Retina (tissue), 1 donor: ENCODE data around the gene ADD3.

ENCODE experiments used
- DNase-seq: peaks from one replicate; pipeline ENCODE4 v3.0.0-alpha.2; 2016

Gene ADD3

DNA sequence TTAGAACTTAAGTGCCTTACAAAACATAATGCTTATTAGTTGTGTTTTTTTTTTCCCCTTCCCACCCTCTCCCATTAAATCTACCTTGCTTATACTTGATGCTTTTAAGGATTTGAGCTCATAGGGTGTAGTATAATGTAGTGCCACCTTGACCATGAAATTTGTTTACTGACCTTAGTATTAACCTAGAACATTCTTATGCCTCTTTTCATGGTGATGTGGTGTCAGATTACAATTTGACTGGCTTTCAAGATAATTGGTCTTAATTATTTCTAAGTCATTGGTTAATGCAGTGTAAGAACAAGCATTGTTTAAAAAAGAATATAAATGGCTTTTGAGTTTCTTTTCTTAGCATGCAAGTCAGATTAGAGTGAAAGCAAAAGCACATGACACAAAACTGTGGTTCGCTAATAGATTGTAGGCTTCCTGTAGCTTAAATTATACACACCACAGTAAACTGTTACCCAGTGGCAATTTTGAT, 61.8 kb downstream of the ADD3 start:
- peak; percentile 19 for DNase-seq

GRCh38 chr10:110073896-110074295, 66.1 kb downstream of the ADD3 start:
- no peak for DNase-seq

DNA sequence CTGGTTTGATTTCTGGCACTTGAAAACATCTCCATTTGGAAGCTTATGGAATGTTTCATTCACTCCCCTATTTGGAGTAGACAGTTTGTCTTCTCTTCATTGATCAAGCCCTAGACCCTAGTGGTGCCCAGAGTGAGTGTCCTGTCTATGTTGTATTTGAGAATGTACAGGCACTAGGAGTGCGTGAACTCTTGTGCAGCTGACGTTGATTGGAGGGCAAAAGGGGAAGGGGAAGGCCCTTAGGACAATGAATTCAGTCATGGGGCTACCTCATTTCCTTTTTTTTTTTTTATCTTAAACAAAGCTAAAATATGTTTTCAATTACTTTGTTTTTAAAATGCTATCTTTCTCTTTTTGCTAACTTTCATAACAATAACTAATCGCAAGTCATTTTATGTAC, 66.5 kb downstream of the ADD3 start:
- no peak for DNase-seq

- DNase-seq: no peak
Observed at GRCh38 chr10:110074758-110075671, 67.2 kb downstream of the ADD3 start.

DNA sequence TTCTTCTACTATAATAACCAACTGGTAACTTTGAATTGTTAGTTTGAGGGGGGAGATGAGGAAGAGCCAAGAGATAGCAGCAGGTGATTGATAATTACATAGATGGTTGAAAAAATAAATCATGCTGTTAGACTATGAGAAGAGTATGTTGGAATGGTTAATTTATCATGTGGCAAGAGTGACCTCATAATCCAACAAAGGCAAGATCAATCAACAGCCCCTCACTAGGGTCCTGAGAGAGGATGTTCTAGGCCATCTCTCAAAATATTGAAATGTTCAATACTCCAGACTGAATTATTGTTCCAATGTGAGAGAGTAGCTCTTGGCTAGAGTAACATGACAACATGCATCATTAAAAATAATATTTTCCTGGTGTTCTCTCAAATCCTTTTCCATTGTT, 67.9 kb downstream of the ADD3 start:
- DNase-seq: no peak

DNA sequence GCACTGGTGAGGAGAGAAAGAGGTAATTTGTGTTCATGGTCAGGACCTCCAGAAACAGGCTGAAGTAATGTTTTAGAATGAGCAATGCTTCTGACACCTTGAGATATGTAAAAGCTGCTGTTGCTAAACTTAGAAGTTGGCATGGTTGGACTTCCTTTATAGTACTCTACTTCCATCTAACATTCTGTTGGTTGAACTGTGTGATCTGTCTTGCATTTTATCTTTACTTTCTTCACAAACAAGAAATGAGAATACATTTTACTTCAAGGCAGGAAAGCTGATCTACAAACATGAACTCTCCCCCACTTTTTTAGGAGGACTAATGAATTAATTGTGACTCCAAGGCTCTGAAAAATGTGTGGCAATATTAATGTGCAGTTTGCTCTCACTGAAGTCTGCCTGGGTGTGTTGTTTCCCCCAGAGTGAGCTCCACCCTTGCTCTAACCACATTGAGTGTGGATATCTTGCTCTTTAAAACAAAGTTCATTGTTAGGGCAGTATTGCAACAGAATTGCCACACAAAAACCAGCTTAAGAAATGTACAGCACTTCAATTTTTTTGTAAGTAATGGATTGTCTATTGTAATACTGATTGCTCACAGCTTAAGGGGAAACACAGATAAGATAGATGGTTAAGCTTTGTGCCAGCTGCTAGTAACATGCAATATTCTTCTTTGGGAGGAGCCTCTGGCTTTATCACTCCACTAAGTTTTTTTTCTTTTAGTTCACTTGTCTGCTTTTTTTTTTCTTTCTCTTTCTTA, 69.0 kb downstream of the ADD3 start:
- peak; percentile 12 for DNase-seq

GRCh38 chr10:110077436-110078130, 69.8 kb downstream of the ADD3 start:
- DNase-seq: peak; percentile 23

- DNase-seq: no peak
Observed at GRCh38 chr10:110078317-110078716, 70.5 kb downstream of the ADD3 start.

GRCh38 chr10:110081911-110082310, 74.1 kb downstream of the ADD3 start:
- no peak for DNase-seq

DNA sequence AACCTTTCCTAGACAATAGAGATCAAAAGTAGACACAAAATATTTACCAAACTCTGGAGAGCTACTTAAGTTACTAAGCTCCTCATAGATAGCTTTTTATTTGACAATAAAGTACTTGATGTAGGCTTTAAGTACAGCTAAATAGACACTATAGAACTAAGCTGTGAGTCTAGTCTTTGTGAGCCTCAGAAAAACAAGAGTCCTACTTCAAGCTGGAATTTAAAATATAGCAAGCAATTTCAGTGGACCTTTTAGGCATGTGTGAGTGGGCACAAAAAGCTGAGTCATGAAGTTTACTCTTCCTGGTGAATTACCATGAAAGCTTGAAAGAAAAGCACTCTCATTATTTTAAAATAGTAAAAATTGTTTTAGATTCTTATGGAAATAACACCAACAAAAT, 76.1 kb downstream of the ADD3 start:
- no peak for DNase-seq

GRCh38 chr10:110087682-110088081, 79.9 kb downstream of the ADD3 start:
- no peak for DNase-seq

GRCh38 chr10:110088367-110089104, 80.8 kb downstream of the ADD3 start:
- no peak for DNase-seq

DNA sequence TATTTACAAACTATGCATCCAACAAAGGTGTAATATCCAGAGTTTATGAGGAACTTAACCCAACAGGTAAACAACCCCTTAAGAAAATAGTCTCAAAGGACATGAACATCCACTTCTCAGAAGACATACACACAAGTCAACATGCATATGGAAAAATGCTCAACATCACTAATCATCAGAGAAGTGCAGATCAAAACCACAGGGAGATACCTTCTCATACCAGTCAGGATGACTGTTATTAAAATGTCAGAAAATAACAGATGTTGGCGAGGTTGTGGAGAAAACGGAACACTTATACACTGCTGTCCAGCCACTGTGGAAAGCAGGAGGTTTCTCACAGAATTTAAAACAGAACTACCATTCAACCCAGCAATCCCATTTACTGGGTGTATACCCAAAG, 84.0 kb downstream of the ADD3 start:
- no peak for DNase-seq

DNA sequence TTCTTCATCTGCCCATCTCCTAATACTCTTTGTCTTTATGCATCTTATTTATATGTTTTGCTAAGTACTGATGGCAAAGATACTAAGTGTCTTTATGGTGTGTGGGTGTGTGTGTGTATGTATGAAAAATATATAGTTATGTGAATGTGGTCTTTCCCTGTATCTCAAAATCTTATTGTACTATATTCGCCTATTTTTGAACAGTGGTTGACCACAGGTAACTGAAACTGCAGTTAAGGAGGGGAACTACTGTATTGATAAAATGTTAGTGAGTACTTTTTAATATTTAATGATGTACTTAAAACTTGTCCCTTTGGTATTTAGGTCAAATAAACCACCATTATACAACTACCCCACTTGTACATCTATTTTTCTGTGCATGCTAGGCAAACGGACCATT, 85.9 kb downstream of the ADD3 start:
- no peak for DNase-seq

DNA sequence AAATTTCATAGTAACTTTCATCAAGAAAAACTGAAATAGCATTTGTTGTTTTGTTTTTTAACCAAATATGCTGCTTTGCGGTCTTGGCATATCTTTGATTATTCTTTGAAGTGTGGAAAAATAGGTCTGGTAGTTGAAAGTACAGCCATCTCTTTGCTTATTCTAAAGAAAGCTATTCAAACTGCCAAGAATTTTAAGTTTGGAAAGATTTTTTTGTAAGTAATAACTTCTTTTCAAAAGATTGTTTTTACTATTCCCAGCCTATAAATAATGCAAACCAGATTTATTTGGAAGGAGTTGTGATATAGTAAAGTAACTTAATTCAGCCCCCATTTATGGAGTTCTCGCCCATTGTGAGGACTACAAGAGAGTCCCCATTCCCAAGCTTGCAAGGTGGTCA, 87.0 kb downstream of the ADD3 start:
- no peak for DNase-seq

GRCh38 chr10:110101464-110102144, 93.8 kb downstream of the ADD3 start:
- no peak for DNase-seq

GRCh38 chr10:110103921-110104461, 96.2 kb downstream of the ADD3 start:
- DNase-seq: no peak

GRCh38 chr10:110105873-110106272, 98.1 kb downstream of the ADD3 start:
- DNase-seq: no peak

GRCh38 chr10:110107430-110107829, 99.6 kb downstream of the ADD3 start:
- no peak for DNase-seq

DNA sequence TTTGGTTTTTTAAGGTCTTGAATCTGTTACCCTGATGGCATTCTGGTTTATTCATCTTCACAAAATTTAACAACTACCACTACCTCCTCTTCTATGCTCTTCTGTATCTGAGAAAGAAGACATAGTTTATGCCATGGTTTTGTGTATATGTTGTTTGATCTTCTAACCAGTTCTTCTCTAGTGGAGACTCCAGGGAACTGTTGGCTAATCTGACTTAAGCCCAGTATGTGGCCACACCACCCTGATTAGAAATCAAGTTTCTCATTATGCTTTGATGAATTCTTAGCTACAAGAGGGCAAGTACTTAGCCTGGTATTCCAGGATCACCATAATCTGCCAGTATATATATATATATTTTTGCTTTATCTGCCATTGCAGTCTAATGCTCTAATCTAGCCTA, 100.1 kb downstream of the ADD3 start:
- no peak for DNase-seq

- no peak for DNase-seq
Observed at GRCh38 chr10:110109511-110109910, 101.7 kb downstream of the ADD3 start.

GRCh38 chr10:110110338-110110737, 102.6 kb downstream of the ADD3 start:
- DNase-seq: no peak
